HEK293 (cell line): ENCODE measurements around the gene PDE4D.

Experiments used
- REST ChIP-seq: fragments of 450-650 bp; formaldehyde crosslinking; IDR thresholded peaks from 2 replicates; pipeline ENCODE4 v1.5.1; 2016; ENCODE audit warnings: missing biosample characterization, missing genetic modification characterization
- TCF7L2 ChIP-seq: IDR thresholded peaks from 2 replicates; pipeline ENCODE4 v1.6.1; 2011; ENCODE audit warnings: low read depth, mild to moderate bottlenecking, inconsistent platforms, low read length, moderate library complexity, borderline replicate concordance
- TF ChIP-seq, protein P1 (sequence below): fragments of 450-650 bp; formaldehyde crosslinking; IDR thresholded peaks from 2 replicates; pipeline ENCODE4 v1.5.1; 2016; ENCODE audit warnings: missing biosample characterization, missing genetic modification characterization
- TF ChIP-seq, protein P2 (sequence below): fragments of 450-650 bp; formaldehyde crosslinking; IDR thresholded peaks from 2 replicates; pipeline ENCODE4 v1.5.1; 2016; ENCODE audit warnings: missing biosample characterization, missing genetic modification characterization

- TF ChIP-seq, protein P1, sequence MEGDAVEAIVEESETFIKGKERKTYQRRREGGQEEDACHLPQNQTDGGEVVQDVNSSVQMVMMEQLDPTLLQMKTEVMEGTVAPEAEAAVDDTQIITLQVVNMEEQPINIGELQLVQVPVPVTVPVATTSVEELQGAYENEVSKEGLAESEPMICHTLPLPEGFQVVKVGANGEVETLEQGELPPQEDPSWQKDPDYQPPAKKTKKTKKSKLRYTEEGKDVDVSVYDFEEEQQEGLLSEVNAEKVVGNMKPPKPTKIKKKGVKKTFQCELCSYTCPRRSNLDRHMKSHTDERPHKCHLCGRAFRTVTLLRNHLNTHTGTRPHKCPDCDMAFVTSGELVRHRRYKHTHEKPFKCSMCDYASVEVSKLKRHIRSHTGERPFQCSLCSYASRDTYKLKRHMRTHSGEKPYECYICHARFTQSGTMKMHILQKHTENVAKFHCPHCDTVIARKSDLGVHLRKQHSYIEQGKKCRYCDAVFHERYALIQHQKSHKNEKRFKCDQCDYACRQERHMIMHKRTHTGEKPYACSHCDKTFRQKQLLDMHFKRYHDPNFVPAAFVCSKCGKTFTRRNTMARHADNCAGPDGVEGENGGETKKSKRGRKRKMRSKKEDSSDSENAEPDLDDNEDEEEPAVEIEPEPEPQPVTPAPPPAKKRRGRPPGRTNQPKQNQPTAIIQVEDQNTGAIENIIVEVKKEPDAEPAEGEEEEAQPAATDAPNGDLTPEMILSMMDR (tag by site-specific recombination) = no peak
- TF ChIP-seq, protein P2, sequence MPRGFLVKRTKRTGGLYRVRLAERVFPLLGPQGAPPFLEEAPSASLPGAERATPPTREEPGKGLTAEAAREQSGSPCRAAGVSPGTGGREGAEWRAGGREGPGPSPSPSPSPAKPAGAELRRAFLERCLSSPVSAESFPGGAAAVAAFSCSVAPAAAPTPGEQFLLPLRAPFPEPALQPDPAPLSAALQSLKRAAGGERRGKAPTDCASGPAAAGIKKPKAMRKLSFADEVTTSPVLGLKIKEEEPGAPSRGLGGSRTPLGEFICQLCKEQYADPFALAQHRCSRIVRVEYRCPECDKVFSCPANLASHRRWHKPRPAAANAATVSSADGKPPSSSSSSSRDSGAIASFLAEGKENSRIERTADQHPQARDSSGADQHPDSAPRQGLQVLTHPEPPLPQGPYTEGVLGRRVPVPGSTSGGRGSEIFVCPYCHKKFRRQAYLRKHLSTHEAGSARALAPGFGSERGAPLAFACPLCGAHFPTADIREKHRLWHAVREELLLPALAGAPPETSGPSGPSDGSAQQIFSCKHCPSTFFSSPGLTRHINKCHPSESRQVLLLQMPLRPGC (tag by site-specific recombination) = no peak
- TF ChIP-seq TCF7L2 (no peak), REST (tag by site-specific recombination) (no peak)
These were observed 274.9 kb downstream of the PDE4D start for GRCh38 chr5:59618644-59619043.
